CD14-positive monocyte (primary cell): Measurements from ENCODE around the gene AMTN. TPM values are rescaled to one million over a fixed set of nuclear protein-coding genes. Genes with fewer than 3 reads are reported as not detected.

Source experiments
- DNase-seq, 3 donors: peaks; one replicate each; pipeline ENCODE4 v3.0.0-alpha.2; 2011 to 2022
- H2AFZ ChIP-seq: 2 replicates; pipeline ENCODE4 v1.6.0; 2012; ENCODE audit warnings: mild to moderate bottlenecking, low read depth, low read length, inconsistent platforms; ENCODE audit not compliant: insufficient read depth, poor library complexity, severe bottlenecking
- H3K27ac ChIP-seq, 2 donors: 1 replicate in 1 of 2; 2 replicates in 1 of 2; pipeline ENCODE4 v1.5.1; 2012 to 2013; ENCODE audit warnings: low read length in 2 of 2, control low read depth in 1 of 2, inconsistent platforms in 1 of 2, low read depth in 1 of 2, mild to moderate bottlenecking in 1 of 2
- H3K27me3 ChIP-seq, 2 donors: one replicate each; pipeline versions ENCODE4 v1.6.0 to v1.6.1; 2011 to 2013; ENCODE audit warnings: low read length in 2 of 2; ENCODE audit not compliant: control insufficient read depth in 2 of 2, insufficient read depth in 2 of 2
- H3K36me3 ChIP-seq, 2 donors: replicated peaks in 1 of 2; 1 replicate in 1 of 2; 2 replicates in 1 of 2; pipeline versions ENCODE4 v1.5.1 to v1.6.1; 2012 to 2013; ENCODE audit warnings: low read length in 2 of 2, control low read depth in 1 of 2, inconsistent platforms in 1 of 2, mild to moderate bottlenecking in 1 of 2; ENCODE audit not compliant: insufficient read depth in 2 of 2, control insufficient read depth in 1 of 2
- H3K4me1 ChIP-seq, 2 donors: 1 replicate in 1 of 2; 2 replicates in 1 of 2; pipeline versions ENCODE4 v1.5.1 to v1.6.1; 2012 to 2013; ENCODE audit warnings: low read length in 2 of 2, control low read depth in 1 of 2, inconsistent platforms in 1 of 2, mild to moderate bottlenecking in 1 of 2, moderate library complexity in 1 of 2; ENCODE audit not compliant: insufficient read depth in 2 of 2, control insufficient read depth in 1 of 2
- H3K4me2 ChIP-seq: replicated peaks from 2 replicates; pipeline ENCODE3; 2012; ENCODE audit warnings: low read length, moderate library complexity, mild to moderate bottlenecking; ENCODE audit not compliant: poor library complexity, severe bottlenecking; ENCODE audit errors: extremely low read depth
- H3K4me3 ChIP-seq, 3 experiments: fragments of 200-600 bp in 1 of 3; sonication (generic) in 1 of 3; replicated peaks in 1 of 3; 1 replicate in 2 of 3; 2 replicates in 1 of 3; pipeline ENCODE4 v1.5.1; 2011 to 2013; ENCODE audit warnings: low read length in 3 of 3, mild to moderate bottlenecking in 3 of 3, control low read depth in 2 of 3, low read depth in 2 of 3, inconsistent platforms in 1 of 3, moderate library complexity in 1 of 3
- H3K79me2 ChIP-seq: 2 replicates; pipeline ENCODE4 v1.6.0; 2012; ENCODE audit warnings: mild to moderate bottlenecking, control low read depth, inconsistent platforms, low read length, moderate library complexity; ENCODE audit not compliant: insufficient read depth
- H3K9ac ChIP-seq: 2 replicates; pipeline ENCODE4 v1.6.0; 2017; ENCODE audit warnings: low read length, mild to moderate bottlenecking; ENCODE audit not compliant: insufficient read depth, poor library complexity, severe bottlenecking
- H3K9me3 ChIP-seq, 2 donors: replicated peaks in 1 of 2; 1 replicate in 1 of 2; 2 replicates in 1 of 2; pipeline versions ENCODE4 v1.5.1 to v1.6.1; 2012 to 2013; ENCODE audit warnings: low read length in 2 of 2, control low read depth in 1 of 2; ENCODE audit not compliant: control insufficient read depth in 1 of 2, insufficient read depth in 1 of 2
- H4K20me1 ChIP-seq: 2 replicates; pipeline ENCODE4 v1.6.0; 2012; ENCODE audit warnings: mild to moderate bottlenecking, low read length, control low read depth, moderate library complexity; ENCODE audit not compliant: insufficient read depth
- H3K27ac Mint-ChIP-seq, 7 donors: one replicate each; pipeline ENCODE4 v1.8.0; 2020; ENCODE audit warnings: mild to moderate bottlenecking in 7 of 7, mixed read lengths in 7 of 7, moderate library complexity in 6 of 7, inconsistent platforms in 2 of 7
- H3K27me3 Mint-ChIP-seq, 3 donors: one replicate each; pipeline ENCODE4 v1.8.0; 2021 to 2022; ENCODE audit warnings: low read depth in 3 of 3, mild to moderate bottlenecking in 3 of 3, mixed read lengths in 3 of 3, moderate library complexity in 3 of 3, inconsistent platforms in 1 of 3
- H3K36me3 Mint-ChIP-seq, 2 donors: one replicate each; pipeline ENCODE4 v1.8.0; 2020; ENCODE audit warnings: mixed read lengths in 2 of 2, inconsistent platforms in 1 of 2, mild to moderate bottlenecking in 1 of 2
- H3K4me1 Mint-ChIP-seq: one replicate; pipeline ENCODE4 v1.8.0; 2020; ENCODE audit warnings: mild to moderate bottlenecking, mixed read lengths
- H3K4me3 Mint-ChIP-seq, 2 donors: one replicate each; pipeline ENCODE4 v1.8.0; 2020; ENCODE audit warnings: mild to moderate bottlenecking in 2 of 2, mixed read lengths in 2 of 2, moderate library complexity in 1 of 2
- H3K9me3 Mint-ChIP-seq, 7 donors: one replicate each; pipeline ENCODE4 v1.8.0; 2020 to 2022; ENCODE audit warnings: mixed read lengths in 7 of 7, mild to moderate bottlenecking in 6 of 7, moderate library complexity in 6 of 7, inconsistent platforms in 2 of 7
- CTCF ChIP-seq: fragments of 200-600 bp; IDR thresholded peaks from one replicate; pipeline ENCODE4 v1.8.0; 2022; ENCODE audit warnings: antibody characterized with exemption, mild to moderate bottlenecking
- WGBS: methylation state at CpG from one replicate; pipeline ENCODE4 v1.1.5; 2013; ENCODE audit warnings: missing lambda C conversion rate; ENCODE audit not compliant: insufficient coverage; 5-methylcytosine and 5-hydroxymethylcytosine counted together
- intact Hi-C, 2 donors: fragments of 100-400 bp; cut with micrococcal nuclease; formaldehyde crosslinking; loops; one replicate each; pipeline versions ENCODE4 v1.15.0 to v1.15.1; 2023
- polyA plus RNA-seq, 3 donors: library from polyadenylated mRNA; depleted of rRNA in 1 of 3; unstranded in 2 of 3; stranded (reverse) in 1 of 3; fragments of 300-500 nt in 2 of 3; fragments of >200 nt in 1 of 3; fragmentation: Illumina TruSeq in 2 of 3; gene quantifications; 1 replicate in 2 of 3; 2 replicates in 1 of 3; pipeline ENCODE4 v1.2.3, GENCODE V29; 2012 to 2021

The AMTN gene
- polyA plus RNA-seq, 3 donors, result not detected

- Histone ChIP-seq H3K27me3 (no peaks in the 10 kb centered on the region), H4K20me1 (no peaks in the 10 kb centered on the region), H3K9ac (no peak overlapping the region), H3K4me2 (no peak overlapping the region), H3K36me3 (no peaks in the 10 kb centered on the region), H3K4me3 (no peak overlapping the region), H3K79me2 (no peaks in the 10 kb centered on the region), H3K9me3 (no peaks in the 10 kb centered on the region), H3K4me1 (no peaks in the 10 kb centered on the region), H2AFZ (no peak overlapping the region), H3K27ac (no peak overlapping the region)
- 55% methylated on average over 2 of the region's 4 CpGs for WGBS
- Mint-ChIP-seq H3K4me3 (no peak overlapping the region), H3K27ac (no peak overlapping the region), H3K36me3 (no peaks in the 10 kb centered on the region), H3K9me3 (no peaks in the 10 kb centered on the region), H3K27me3 (peaks cover 0 to 3% (median 2%) of the 10 kb centered on the region in 3 donors), H3K4me1 (no peaks in the 10 kb centered on the region)
- intact Hi-C loops, result no loop called here
- TF ChIP-seq CTCF, result no peak
- no peak for DNase-seq
Observed at GRCh38 chr4:70515367-70516250, 2.8 kb upstream of the AMTN start.

GRCh38 chr4:70518716-70519115 is 347 bp downstream of the AMTN start:
- Histone ChIP-seq H3K4me3 (no peak overlapping the region), H3K9ac (no peak overlapping the region), H3K4me2 (no peak overlapping the region), H3K79me2 (no peaks in the 10 kb centered on the region), H3K9me3 (no peaks in the 10 kb centered on the region), H3K27ac (no peak overlapping the region), H3K36me3 (no peaks in the 10 kb centered on the region), H4K20me1 (no peaks in the 10 kb centered on the region), H3K27me3 (no peaks in the 10 kb centered on the region), H3K4me1 (no peaks in the 10 kb centered on the region), H2AFZ (no peak overlapping the region)
- peaks cover 0 to 2% (median 0%) of the 10 kb centered on the region in 3 donors for H3K27me3 Mint-ChIP-seq
- no peak overlapping the region for H3K4me3 Mint-ChIP-seq
- no peak for TF ChIP-seq CTCF
- WGBS, result no CpG with 5 or more reads among the region's 3 CpGs
- H3K27ac Mint-ChIP-seq, result no peak overlapping the region
- intact Hi-C loops, result no loop called here
- no peaks in the 10 kb centered on the region for H3K36me3 Mint-ChIP-seq
- no peaks in the 10 kb centered on the region for H3K9me3 Mint-ChIP-seq
- H3K4me1 Mint-ChIP-seq, result no peaks in the 10 kb centered on the region
- DNase-seq, result no peak
